H9 (cell line): ENCODE measurements around the gene SNRNP70. TPM values are rescaled to one million over a fixed set of nuclear protein-coding genes. Genes with fewer than 3 reads are reported as not detected.

Source experiments
- DNase-seq: peaks from one replicate; pipeline ENCODE4 v3.0.0-alpha.2; 2017
- H2AFZ ChIP-seq: one replicate; pipeline ENCODE4 v1.6.1; 2013; ENCODE audit warnings: mild to moderate bottlenecking, low read length, control low read depth, moderate library complexity
- H2AK5ac ChIP-seq: 2 replicates; pipeline ENCODE4 v1.6.1; 2013; ENCODE audit warnings: low read length, control low read depth, mixed read lengths; ENCODE audit not compliant: insufficient read length
- H2BK120ac ChIP-seq: one replicate; pipeline ENCODE4 v1.6.1; 2013; ENCODE audit warnings: low read depth, mild to moderate bottlenecking, low read length, control low read depth, inconsistent platforms; ENCODE audit not compliant: poor library complexity, severe bottlenecking
- H2BK12ac ChIP-seq: 2 replicates; pipeline ENCODE4 v1.6.1; 2013; ENCODE audit warnings: low read length, control low read depth, mixed read lengths, low read depth; ENCODE audit not compliant: insufficient read length
- H2BK15ac ChIP-seq: 2 replicates; pipeline ENCODE4 v1.6.1; 2013; ENCODE audit warnings: low read depth, low read length, control low read depth
- H2BK20ac ChIP-seq: one replicate; pipeline ENCODE4 v1.6.1; 2013; ENCODE audit warnings: low read depth, mild to moderate bottlenecking, low read length, control low read depth, inconsistent platforms; ENCODE audit not compliant: poor library complexity, severe bottlenecking
- H2BK5ac ChIP-seq: 2 replicates; pipeline ENCODE4 v1.6.1; 2013; ENCODE audit warnings: low read length, control low read depth, mixed read lengths; ENCODE audit not compliant: insufficient read length
- H3K14ac ChIP-seq: 2 replicates; pipeline ENCODE4 v1.6.1; 2013; ENCODE audit warnings: low read length, control low read depth; ENCODE audit not compliant: insufficient read depth
- H3K18ac ChIP-seq: 2 replicates; pipeline ENCODE4 v1.6.1; 2013; ENCODE audit warnings: low read depth, mild to moderate bottlenecking, mixed read lengths, low read length, control low read depth; ENCODE audit not compliant: insufficient read length
- H3K23ac ChIP-seq: 2 replicates; pipeline ENCODE4 v1.6.1; 2013; ENCODE audit warnings: low read length, control low read depth, mixed read lengths, low read depth; ENCODE audit not compliant: insufficient read length
- H3K23me2 ChIP-seq: 2 replicates; pipeline ENCODE4 v1.6.1; 2013; ENCODE audit warnings: low read depth, mild to moderate bottlenecking, mixed read lengths, low read length, control low read depth; ENCODE audit not compliant: insufficient read length, poor library complexity, severe bottlenecking
- H3K27ac ChIP-seq: 2 replicates; pipeline ENCODE4 v1.5.1; 2013; ENCODE audit warnings: low read length, control low read depth, mixed read lengths, low read depth; ENCODE audit not compliant: insufficient read length
- H3K27me3 ChIP-seq: 2 replicates; pipeline ENCODE4 v1.6.1; 2013; ENCODE audit warnings: low read length, control low read depth, inconsistent platforms; ENCODE audit not compliant: insufficient read depth
- H3K4ac ChIP-seq: 2 replicates; pipeline ENCODE4 v1.6.1; 2013; ENCODE audit warnings: low read depth, mild to moderate bottlenecking, control low read depth, inconsistent platforms, low read length, moderate library complexity
- H3K4me1 ChIP-seq: 2 replicates; pipeline ENCODE4 v1.6.1; 2013; ENCODE audit warnings: low read length, control low read depth, inconsistent platforms; ENCODE audit not compliant: insufficient read depth
- H3K4me2 ChIP-seq: 2 replicates; pipeline ENCODE4 v1.6.1; 2013; ENCODE audit warnings: low read length, control low read depth, mixed read lengths; ENCODE audit not compliant: insufficient read length, insufficient read depth
- H3K56ac ChIP-seq: 2 replicates; pipeline ENCODE4 v1.6.1; 2013; ENCODE audit warnings: low read depth, mild to moderate bottlenecking, mixed read lengths, low read length, control low read depth; ENCODE audit not compliant: insufficient read length
- H3K79me1 ChIP-seq: 2 replicates; pipeline ENCODE4 v1.6.1; 2013; ENCODE audit warnings: low read depth, mild to moderate bottlenecking, moderate library complexity, low read length, control low read depth, inconsistent platforms; ENCODE audit not compliant: insufficient read depth, poor library complexity, severe bottlenecking
- H3K79me2 ChIP-seq: 2 replicates; pipeline ENCODE4 v1.6.1; 2013; ENCODE audit warnings: low read length, control low read depth, inconsistent platforms; ENCODE audit not compliant: insufficient read depth
- H3K9ac ChIP-seq: 2 replicates; pipeline ENCODE4 v1.6.1; 2013; ENCODE audit warnings: low read length, control low read depth, mixed read lengths; ENCODE audit not compliant: insufficient read length; ENCODE audit errors: extremely low read depth
- H3K9me3 ChIP-seq: one replicate; pipeline ENCODE4 v1.6.1; 2013; ENCODE audit warnings: low read depth, low read length, inconsistent platforms; ENCODE audit not compliant: control insufficient read depth
- H3T11ph ChIP-seq: one replicate; pipeline ENCODE4 v1.6.1; 2013; ENCODE audit warnings: mild to moderate bottlenecking, low read length, control low read depth, inconsistent platforms
- H4K20me1 ChIP-seq: one replicate; pipeline ENCODE4 v1.6.1; 2013; ENCODE audit not compliant: control insufficient read depth, insufficient read length, insufficient read depth
- H4K5ac ChIP-seq: 2 replicates; pipeline ENCODE4 v1.6.1; 2013; ENCODE audit warnings: low read depth, mild to moderate bottlenecking, mixed read lengths, low read length, control low read depth; ENCODE audit not compliant: insufficient read length
- H4K8ac ChIP-seq: replicated peaks from 2 replicates; pipeline ENCODE4 v1.6.1; 2013; ENCODE audit warnings: low read length, control low read depth, mixed read lengths, low read depth; ENCODE audit not compliant: insufficient read length
- H4K91ac ChIP-seq: 2 replicates; pipeline ENCODE4 v1.6.1; 2013; ENCODE audit warnings: low read depth, mild to moderate bottlenecking, moderate library complexity, mixed read lengths, low read length, control low read depth; ENCODE audit not compliant: insufficient read length
- H3K27ac Mint-ChIP-seq, 3 experiments: 2 replicates in 2 of 3; 3 replicates in 1 of 3; pipeline ENCODE4 v1.8.0; 2020 to 2021; ENCODE audit warnings: mixed read lengths in 3 of 3, mild to moderate bottlenecking in 1 of 3, moderate library complexity in 1 of 3
- H3K27me3 Mint-ChIP-seq: 2 replicates; pipeline ENCODE4 v1.8.0; 2021; ENCODE audit warnings: low read depth, mild to moderate bottlenecking, moderate library complexity, mixed read lengths
- H3K36me3 Mint-ChIP-seq, 3 experiments: 2 replicates in 2 of 3; 3 replicates in 1 of 3; pipeline ENCODE4 v1.8.0; 2020 to 2021; ENCODE audit warnings: low read depth in 3 of 3, mixed read lengths in 3 of 3; ENCODE audit not compliant: insufficient read depth in 1 of 3
- H3K4me1 Mint-ChIP-seq, 2 experiments: 2 replicates each; pipeline ENCODE4 v1.8.0; 2020; ENCODE audit warnings: mixed read lengths in 2 of 2
- H3K4me3 Mint-ChIP-seq, 2 experiments: 2 replicates in 1 of 2; 3 replicates in 1 of 2; pipeline ENCODE4 v1.8.0; 2020 to 2021; ENCODE audit warnings: mild to moderate bottlenecking in 2 of 2, mixed read lengths in 2 of 2, moderate library complexity in 1 of 2
- H3K9me3 Mint-ChIP-seq, 2 experiments: 2 replicates in 1 of 2; 3 replicates in 1 of 2; pipeline ENCODE4 v1.8.0; 2020; ENCODE audit warnings: mild to moderate bottlenecking in 2 of 2, mixed read lengths in 2 of 2, moderate library complexity in 1 of 2
- CTCF ChIP-seq: fragments of 200-600 bp; sonication (generic); conservative IDR thresholded peaks from 3 replicates; pipeline ENCODE4 v1.8.0; 2021; ENCODE audit warnings: antibody characterized with exemption, mild to moderate bottlenecking
- WGBS: extraction: QIAGEN DNeasy Blood & Tissue Kit; methylation state at CpG from one replicate; pipeline ENCODE4 v1.1.7; 2013; ENCODE audit warnings: missing lambda C conversion rate, low lambda C conversion rate, mixed read lengths; ENCODE audit not compliant: insufficient read length; ENCODE audit errors: extremely low coverage; 5-methylcytosine and 5-hydroxymethylcytosine counted together
- total RNA-seq: library from RNA; stranded (reverse); gene quantifications from 2 replicates; pipeline ENCODE4 v1.2.1, GENCODE V29; 2021

The SNRNP70 gene
- total RNA-seq, 1 experiment from 2014 or later: 295 TPM

DNA sequence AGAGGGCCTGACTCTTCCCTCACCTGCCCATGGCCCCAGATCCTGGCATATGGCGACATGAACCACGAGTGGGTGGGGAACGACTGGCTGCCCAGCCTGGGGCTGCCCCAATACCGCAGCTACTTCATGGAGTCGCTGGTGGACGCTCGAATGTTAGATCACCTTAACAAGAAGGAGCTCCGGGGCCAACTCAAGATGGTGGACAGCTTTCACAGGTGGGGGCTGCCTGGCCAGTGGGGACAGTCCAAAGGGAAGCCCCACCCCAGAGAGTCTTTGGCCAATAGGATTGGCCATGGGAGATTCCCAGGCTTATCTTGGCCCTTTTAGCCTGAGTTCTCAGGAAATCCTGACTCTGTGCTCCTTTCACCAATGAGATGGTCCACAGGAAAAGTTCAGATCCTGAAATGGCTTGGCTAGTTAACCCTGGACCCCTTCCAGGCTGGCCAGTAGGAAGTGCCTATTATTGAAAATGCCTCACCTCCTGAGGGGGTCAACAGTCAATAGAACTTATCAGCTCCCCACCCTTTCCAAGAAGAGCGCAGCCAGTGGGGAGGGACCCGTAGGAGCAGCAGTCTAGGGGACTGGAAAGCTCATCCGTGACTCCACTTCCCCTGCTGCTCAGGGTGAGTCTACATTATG is 62.9 kb downstream of the SNRNP70 start:
- Histone ChIP-seq H2AFZ (no peak overlapping the region), H3K27me3 (no peaks in the 10 kb centered on the region; the same call in 1 of the 2 replicates), H3K27ac (no peak overlapping the region), H3K4me1 (no peaks in the 10 kb centered on the region), H3K4ac (no peak overlapping the region), H3K9me3 (no peaks in the 10 kb centered on the region), H3K14ac (no peak overlapping the region), H3K23me2 (peaks cover 17% of the 10 kb centered on the region), H2BK120ac (no peak overlapping the region), H4K20me1 (no peaks in the 10 kb centered on the region), H2BK15ac (no peak overlapping the region), H2BK20ac (no peak overlapping the region), H3K79me2 (no peaks in the 10 kb centered on the region), H2BK5ac (no peak overlapping the region), H3T11ph (no peak overlapping the region), H3K56ac (no peak overlapping the region), H3K23ac (no peak overlapping the region), H3K9ac (peak overlapping the region; percentile 5), H3K79me1 (no peaks in the 10 kb centered on the region), H3K4me2 (peak overlapping the region; percentile 57), H2BK12ac (no peak overlapping the region), H4K8ac (no peak overlapping the region), H2AK5ac (no peak overlapping the region), H4K5ac (no peak overlapping the region), H4K91ac (no peak overlapping the region), H3K18ac (peak overlapping the region; percentile 5)
- TF ChIP-seq CTCF: no peak
- Mint-ChIP-seq H3K4me3 (peak overlapping the region; percentile 87 to 96), H3K9me3 (no peaks in the 10 kb centered on the region; a peak in 1 of 5 replicates), H3K27me3 (peaks cover 12% of the 10 kb centered on the region), H3K36me3 (peaks cover 0 to 4% (median 0%) of the 10 kb centered on the region in 3 experiments; a peak in 2 of 7 replicates), H3K27ac (peak overlapping the region; percentile 15 to 90 (median 34); a peak in 5 of 7 replicates), H3K4me1 (peaks cover 22 to 44% of the 10 kb centered on the region in 2 experiments)
- no peak for DNase-seq
- no CpG with 5 or more reads among the region's 11 CpGs for WGBS
